T follicular helper cell (primary cell): ENCODE data around the gene ZNF550.
"Not testable (repeated sequence)": the region's sequence is repeated elsewhere in the genome, so short reads cannot be mapped to it uniquely, and the experiment has no call there.

ENCODE experiments used
- DNase-seq: peaks from one replicate; pipeline ENCODE4 v3.0.0-alpha.2; 2020; ENCODE audit warnings: low read depth

Gene ZNF550

DNA sequence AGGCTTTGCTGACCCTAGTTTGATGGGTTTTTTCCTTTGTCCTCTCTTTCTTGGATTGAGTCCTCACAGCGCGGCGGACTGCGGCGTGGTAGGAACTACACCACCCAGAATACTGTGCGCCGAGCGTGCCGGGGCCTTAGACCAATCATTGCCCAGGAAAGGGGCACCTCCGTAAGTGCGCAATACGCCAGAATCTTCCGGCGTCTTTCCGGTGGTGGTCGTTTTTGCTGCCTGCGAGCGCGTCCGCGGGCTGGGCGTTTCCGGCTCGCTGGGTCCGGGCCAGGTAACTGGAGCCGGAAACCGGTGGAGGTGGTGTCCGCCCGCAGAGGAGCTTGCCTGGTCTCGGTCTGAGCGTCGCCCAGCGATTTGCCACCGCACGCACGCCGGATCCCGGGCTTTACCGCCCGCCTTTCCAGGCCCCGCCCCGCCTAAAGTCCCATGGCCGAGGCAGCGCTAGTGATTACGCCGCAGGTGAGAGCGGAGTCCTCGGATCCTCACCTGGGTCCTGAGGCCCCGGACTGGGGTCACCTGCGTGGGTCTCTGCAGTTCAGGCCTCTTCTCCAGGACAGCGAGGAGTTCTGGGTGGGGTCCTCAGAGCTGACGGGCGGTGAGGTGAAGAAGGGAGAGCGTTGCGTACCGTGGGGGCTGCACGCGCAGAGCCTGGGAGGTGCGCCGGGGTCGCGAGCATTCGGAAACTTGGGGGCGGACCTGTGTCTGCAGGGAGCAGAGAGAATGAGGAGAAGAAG lies 32.4 kb downstream of the ZNF550 start, which contains the start of gene ZNF549:
Gene ZNF549 (plus strand): TSS at position 221 of the 746 bp plus-strand sequence. CDS start 218 bp downstream, at position 439.
- peak; percentile 82 for DNase-seq

DNA sequence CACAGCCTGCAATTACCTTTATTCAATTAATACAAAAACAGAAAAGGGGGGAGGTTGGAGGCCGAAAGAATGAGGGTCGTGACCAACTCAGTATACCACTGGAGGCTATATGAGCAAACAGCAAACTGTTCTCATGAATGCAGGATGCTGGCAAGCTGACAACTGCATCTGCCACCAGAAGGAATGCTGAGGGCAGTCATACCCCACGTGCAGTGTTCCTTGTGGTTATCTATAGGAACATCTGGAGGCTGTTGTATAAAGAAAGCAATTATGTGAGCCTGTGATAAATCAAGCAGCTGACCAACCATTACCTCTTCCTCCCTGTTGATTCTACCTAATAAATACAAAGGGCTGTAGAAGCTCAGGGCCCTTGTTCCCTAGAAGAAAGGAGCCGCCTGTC lies 41.6 kb downstream of the ZNF550 start:
- DNase-seq = not testable (repeated sequence)

DNA sequence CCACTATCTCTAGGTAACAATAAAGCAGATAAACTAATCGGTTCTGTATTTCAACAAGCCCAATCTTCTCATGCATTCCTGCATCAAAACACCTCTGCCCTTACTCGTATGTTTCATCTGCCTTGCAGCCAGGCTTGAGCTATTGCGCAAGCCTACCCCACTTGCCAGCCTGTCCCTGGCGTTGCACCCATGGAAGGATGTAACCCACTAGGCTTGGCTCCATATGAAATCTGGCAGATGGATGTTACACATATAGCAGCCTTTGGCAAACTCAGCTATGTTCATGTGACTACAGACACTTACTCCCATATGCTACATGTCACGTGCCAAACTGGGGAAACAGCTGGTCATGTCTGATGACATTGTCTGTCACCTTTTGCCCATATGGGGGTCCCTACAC lies 44.4 kb downstream of the ZNF550 start:
- DNase-seq = no peak

DNA sequence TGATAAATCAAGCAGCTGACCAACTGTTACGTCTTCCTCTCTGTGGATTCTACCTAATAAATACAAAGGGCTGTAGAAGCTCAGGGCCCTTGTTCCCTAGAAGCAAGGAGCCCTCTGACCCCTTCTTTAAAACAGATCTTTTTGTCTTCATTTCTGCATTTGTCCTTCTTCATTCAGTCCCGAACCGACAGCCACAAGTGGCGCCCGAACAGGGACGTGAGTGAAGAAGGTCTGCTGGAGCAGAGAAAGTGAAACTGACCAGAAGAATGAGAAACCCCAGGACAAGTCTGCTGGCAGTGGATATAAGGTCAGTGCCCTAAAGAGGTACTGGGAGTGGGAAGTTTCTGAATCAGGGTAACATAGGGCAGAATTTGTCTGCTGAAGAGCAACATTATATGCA lies 46.8 kb downstream of the ZNF550 start:
- no peak for DNase-seq

DNA sequence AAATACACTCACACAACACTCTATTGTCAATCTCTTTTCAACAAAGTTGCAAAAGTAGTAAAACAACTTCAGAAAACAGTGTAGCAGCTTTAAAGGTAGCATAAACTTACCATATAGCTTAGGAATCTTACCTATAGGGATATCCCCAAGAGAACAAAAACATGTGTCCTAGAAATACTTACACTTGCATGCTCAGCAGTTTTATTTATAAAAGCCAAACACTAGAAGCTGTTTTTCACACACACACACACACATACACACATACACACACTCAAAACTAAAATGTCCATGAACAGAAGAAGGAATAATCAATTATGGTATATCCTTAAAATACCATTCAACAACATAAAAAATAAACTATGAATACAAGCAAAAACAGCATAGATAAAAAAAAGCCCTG lies 48.2 kb downstream of the ZNF550 start:
- no peak for DNase-seq

DNA sequence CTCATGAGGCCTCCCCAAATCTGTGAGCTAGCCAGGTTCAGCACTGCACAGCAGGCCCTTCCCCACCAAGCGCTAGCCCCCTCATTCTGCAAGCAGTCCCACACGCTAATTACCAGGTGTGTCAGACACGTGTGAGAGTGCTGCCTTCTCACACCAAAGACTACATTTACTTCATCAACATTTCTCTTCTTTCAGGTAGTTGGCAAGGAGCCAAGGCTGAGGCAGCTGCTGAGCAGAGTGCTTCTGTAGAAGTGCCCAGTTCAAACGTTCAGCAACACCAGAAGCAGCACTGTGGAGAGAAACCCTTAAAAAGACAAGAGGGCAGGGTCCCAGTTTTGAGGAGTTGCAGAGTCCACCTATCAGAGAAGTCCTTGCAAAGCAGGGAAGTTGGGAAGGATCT lies 53.5 kb downstream of the ZNF550 start:
- no peak for DNase-seq

DNA sequence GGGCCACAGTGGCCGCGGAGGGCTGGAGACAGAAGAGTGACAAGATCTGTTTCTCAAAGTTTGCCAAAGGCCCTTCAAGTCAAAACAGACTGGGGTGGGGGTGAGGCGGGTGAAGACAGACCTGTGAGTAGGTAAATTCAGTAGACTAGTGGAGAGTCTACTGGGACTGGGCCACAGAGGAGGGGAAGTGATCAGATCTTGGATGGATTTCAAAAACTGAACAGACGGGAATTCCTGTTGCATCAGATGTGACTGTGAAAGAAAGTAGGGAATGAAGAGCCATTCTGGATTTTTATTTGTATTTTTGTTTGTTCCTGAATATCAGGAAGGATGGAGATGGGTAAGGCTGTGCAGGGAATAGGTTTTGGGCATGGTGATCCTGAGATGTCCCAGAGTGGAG lies 59.3 kb downstream of the ZNF550 start:
- not testable (repeated sequence) for DNase-seq

DNA sequence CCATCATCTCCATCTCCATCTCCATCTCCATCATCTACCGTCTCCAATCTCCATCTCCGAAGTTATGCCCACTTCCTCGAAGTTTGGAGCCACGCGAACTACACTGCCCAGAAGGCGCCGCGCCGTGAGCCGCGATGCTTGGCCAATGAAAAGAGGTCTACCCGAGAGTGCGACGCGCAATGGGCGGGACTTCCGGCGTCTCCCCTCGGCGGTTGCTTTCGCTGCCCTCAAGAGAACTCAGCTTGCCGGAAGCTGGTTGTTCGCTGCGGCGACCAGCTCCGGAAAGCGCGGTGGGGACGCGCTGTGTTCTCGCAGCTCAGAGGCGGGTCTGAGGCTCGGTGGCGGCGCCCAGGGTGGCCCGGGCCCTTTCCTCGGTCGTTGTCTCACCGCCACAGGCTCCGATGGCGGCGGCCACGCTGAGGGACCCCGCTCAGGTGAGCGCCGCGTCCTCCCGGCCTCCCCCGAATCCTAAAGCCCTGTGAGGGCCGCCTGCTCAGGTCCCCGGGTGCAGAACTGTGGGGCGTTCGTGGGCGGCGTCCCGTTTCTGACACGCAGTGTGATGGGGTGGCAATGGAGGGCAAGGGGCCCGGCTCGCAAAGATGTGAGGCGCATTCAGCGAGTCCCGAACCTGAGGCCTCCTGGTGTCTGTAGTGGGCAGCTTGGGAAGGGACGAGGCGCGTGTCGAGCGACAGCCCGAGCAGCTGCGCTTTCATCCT lies 59.8 kb downstream of the ZNF550 start, which contains the start of gene ZNF773:
Gene ZNF773 (plus strand): TSS at position 259 of the 716 bp plus-strand sequence. CDS start 143 bp downstream, at position 402.
- peak; percentile 92 for DNase-seq

DNA sequence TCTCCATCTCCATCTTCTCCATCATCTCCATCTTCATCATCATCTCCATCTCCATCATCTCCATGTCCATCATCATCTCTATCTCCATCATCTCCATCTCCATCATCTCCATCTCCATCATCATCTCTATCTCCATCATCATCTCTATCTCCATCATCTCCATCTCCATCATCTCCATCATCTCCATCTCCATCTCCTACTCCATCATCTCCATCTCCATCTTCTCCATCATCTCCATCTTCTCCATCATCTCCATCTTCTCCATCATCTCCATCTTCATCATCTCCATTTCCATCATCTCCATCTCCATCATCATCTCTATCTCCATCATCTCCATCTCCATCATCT lies 60.4 kb downstream of the ZNF550 start:
- DNase-seq = not testable (repeated sequence)

DNA sequence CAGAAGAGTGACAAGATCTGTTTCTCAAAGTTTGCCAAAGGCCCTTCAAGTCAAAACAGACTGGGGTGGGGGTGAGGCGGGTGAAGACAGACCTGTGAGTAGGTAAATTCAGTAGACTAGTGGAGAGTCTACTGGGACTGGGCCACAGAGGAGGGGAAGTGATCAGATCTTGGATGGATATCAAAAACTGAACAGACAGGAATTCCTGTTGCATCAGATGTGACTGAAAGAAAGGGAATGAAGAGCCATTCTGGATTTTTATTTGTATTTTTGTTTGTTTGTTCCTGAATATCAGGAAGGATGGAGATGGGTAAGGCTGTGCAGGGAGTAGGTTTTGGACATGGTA lies 71.4 kb downstream of the ZNF550 start:
- not testable (repeated sequence) for DNase-seq

DNA sequence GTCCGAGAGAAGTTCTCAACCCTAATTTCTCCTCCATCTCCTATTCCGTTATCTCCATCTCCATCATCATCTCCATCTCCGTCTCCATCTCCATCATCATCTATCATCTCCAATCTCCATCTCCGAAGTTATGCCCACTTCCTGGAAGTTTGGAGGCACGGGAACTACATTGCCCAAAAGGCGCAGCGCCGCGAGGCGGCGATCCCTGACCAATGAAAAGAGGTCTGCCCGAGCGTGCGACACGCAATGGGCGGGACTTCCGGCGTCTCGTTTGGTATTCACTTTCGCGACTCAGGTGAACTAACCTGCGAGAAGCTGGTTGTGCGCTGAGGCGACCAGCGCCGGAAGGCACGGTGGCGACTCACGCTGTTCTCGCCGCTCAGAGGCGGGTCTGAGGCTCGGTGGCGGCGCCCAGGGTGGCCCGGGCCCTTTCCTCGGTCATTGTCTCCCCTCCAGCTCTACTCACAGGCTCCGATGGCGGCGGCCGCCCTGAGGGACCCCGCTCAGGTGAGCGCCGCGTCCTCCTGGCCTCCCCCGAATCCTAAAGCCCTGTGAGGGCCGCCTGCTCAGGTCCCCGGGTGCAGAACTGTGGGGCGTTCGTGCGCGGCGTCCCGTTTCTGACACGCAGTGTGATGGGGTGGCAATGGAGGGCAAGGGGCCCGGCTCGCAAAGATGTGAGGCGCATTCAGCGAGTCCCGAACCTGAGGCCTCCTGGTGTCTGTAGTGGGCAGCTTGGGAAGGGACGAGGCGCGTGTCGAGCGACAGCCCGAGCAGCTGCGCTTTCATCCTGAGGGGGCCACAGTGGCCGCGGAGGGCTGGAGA lies 72.0 kb downstream of the ZNF550 start, which contains the start of gene ZNF419:
Gene ZNF419 (plus strand): TSS at position 274 of the 822 bp plus-strand sequence. CDS start 201 bp downstream, at position 475.
- peak; percentile 90 for DNase-seq
